ENCODE data around the gene SSBP2.

SSBP2 gene

DNA sequence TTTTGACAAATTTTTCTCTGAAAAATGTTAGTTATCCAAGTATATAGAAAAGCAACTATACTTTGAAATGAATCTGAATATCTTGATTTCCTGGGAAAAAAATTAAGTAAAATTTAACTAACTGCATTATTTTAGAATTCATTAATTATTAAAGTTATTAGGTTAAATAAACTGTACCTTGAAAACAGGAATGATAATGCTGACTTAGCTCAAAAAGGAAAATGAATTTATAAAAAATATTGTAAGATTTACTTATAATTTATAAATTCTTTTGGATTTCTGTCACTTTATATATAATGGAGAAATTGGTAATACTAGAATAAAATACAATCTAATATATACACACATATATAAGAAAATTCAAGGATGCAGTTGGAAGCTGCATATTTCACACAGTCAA is 320.9 kb downstream of the SSBP2 start:
- TF ChIP-seq, protein P1, sequence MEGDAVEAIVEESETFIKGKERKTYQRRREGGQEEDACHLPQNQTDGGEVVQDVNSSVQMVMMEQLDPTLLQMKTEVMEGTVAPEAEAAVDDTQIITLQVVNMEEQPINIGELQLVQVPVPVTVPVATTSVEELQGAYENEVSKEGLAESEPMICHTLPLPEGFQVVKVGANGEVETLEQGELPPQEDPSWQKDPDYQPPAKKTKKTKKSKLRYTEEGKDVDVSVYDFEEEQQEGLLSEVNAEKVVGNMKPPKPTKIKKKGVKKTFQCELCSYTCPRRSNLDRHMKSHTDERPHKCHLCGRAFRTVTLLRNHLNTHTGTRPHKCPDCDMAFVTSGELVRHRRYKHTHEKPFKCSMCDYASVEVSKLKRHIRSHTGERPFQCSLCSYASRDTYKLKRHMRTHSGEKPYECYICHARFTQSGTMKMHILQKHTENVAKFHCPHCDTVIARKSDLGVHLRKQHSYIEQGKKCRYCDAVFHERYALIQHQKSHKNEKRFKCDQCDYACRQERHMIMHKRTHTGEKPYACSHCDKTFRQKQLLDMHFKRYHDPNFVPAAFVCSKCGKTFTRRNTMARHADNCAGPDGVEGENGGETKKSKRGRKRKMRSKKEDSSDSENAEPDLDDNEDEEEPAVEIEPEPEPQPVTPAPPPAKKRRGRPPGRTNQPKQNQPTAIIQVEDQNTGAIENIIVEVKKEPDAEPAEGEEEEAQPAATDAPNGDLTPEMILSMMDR (IDR thresholded peaks at IDR 0.05): no peak
- H3K4me3 ChIP-seq: no peak overlapping the region
- no peak overlapping the region for H3K27ac ChIP-seq
- no peak for DNase-seq (ENCODE audit: low spot score)

DNA sequence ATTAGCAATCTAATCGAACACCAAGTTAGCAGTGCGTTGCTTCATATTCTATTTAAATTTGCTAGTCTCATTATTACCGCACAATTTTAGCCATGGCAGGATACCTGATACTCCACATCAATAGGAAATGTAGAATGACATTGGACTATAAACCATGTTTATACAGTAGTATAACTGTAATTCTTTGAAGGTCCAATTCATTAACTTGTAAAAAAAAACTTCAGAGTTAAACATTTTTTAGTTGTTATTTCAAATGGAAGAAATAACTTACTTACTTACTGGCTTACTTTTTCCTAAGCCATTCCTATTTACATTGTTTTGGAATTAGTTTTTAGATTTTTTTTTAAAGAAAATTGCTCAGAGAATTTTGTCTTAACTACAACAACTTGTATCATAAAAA is 321.5 kb downstream of the SSBP2 start:
- TF ChIP-seq, protein P1 (IDR thresholded peaks at IDR 0.05): no peak
- H3K4me3 ChIP-seq: no peak overlapping the region
- no peak for DNase-seq (ENCODE audit: low spot score)
- H3K27ac ChIP-seq: no peak overlapping the region

DNA sequence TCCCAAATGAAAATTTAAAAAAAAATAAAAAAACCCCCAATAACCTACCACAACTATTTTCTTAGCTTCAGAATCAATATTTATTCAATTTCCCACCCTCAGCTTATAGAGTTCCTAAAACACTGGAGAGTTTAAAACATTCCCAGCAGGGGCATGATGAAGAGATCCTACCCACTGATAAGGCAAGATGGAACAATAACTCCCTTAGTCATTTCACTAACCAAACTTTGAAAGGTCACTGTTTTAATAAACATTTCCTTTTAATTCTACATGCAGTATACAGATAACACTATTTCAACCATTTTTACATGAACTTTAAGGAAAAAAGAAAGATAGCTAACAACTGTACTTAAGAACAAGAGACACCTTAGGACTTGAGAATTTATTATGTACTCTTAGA is 322.0 kb downstream of the SSBP2 start:
- DNase-seq (ENCODE audit: low spot score): no peak
- H3K27ac ChIP-seq: no peak overlapping the region
- no peak overlapping the region for H3K4me3 ChIP-seq
- TF ChIP-seq, protein P1 (IDR thresholded peaks at IDR 0.05): no peak

DNA sequence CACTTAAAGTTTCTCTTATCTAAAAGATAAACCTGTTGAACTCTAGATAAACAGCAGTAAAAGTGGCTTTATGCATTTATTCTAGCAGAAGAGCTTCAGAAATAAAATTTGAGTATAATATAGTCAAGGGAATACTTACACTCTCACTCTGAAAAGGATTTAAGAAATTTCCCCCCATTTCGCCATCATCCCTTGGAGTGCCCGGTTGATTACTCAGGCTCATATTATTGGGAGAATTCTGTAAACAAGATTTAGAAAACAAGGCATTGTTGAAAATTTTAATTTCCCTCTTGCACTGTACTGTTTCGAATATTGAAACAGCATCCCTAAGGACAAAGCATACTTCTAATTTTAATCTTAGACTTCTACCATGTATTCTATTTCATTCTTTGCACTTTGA is 322.5 kb downstream of the SSBP2 start:
- TF ChIP-seq, protein P1 (IDR thresholded peaks at IDR 0.05): no peak
- DNase-seq (ENCODE audit: low spot score): no peak
- H3K4me3 ChIP-seq: no peak overlapping the region
- no peak overlapping the region for H3K27ac ChIP-seq

DNA sequence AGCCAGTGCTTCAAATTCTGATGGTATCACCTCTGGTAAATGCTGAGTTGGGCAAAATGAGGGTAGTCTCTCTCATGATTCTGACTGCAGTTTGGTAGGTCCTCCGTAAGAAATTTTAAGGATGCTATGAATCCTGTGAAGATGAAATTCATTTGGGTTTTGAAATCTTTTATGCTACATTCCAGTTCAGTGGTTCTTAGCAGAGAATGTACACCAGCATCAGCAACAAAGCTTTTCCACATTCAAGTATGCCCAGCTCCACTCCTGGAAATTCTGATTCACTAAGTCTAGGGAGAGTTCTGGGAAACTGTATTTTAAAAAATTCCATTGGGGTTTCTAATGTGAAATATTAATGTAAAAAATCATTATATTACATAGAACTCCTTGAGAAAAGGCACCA is 323.3 kb downstream of the SSBP2 start:
- no peak for DNase-seq (ENCODE audit: low spot score)
- TF ChIP-seq, protein P1 (IDR thresholded peaks at IDR 0.05): no peak
- no peak overlapping the region for H3K4me3 ChIP-seq
- no peak overlapping the region for H3K27ac ChIP-seq

DNA sequence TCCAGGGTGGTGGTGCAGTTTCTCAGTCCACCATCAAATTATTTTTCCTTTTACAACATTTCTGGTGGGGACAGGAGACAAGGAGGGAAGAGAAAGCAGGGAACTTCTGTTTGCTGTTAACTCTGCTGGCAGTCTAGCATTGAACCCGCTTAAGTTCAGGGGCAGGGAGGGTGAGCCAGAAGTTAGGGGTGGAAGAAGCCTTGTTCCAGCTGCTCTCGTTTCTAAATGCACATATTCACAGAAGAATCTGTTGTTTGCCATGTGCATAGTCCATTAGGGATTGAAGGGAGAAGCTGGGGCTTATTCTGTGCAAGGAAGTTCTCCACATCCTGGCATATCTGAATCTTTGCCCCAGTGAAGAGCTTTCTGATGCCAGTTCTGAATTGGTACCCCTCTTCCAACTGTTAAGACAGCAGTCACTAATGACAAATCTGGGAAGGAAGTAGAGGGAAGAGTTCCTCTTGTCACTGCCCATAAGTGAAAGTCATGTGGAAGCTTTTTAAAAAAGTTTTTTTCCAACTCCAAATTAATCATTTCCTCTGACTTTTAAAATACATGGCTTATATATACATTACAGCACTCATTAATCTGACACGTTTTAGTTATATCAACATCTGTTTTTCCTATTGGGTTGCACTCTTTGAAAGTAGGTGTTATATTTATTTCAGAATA is 324.4 kb downstream of the SSBP2 start:
- TF ChIP-seq, protein P1 (IDR thresholded peaks at IDR 0.05): no peak
- H3K27ac ChIP-seq: peak overlapping the region; percentile 19 to 54
- H3K4me3 ChIP-seq: no peak overlapping the region
- DNase-seq (ENCODE audit: low spot score): no peak

DNA sequence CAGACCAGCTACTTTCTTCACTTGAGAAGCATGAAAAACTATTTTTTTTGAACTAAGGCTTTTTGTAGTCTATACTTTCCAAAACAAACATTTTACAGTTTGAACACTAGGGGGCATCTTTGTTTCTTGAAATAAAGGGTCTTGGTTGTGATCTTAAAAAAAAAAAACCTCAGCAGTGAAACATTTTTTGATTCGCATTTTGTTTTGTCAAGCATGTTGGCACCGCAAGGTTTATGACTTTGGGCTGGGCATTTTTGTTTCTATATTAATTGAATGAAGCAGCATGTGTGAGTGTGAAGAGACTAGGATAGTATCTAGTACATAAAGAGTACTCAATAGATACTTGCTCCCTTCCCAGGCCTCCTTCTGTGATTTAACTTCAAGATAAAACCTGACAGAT is 325.3 kb downstream of the SSBP2 start:
- H3K27ac ChIP-seq: peak overlapping the region; percentile 4 to 54
- TF ChIP-seq, protein P1 (IDR thresholded peaks at IDR 0.05): peak; percentile 42
- no peak overlapping the region for H3K4me3 ChIP-seq
- no peak for DNase-seq (ENCODE audit: low spot score)

Measured in coronary artery (tissue), 2 donors.